Osteoblast (primary cell): ENCODE data around the gene ZNF280C. TPM values are rescaled to one million over a fixed set of nuclear protein-coding genes. Genes with fewer than 3 reads are reported as not detected.

Experiments
- DNase-seq: peaks from one replicate; pipeline ENCODE4 v3.0.0; 2011; ENCODE audit warnings: low spot score, mixed read lengths; ENCODE audit not compliant: insufficient read length; ENCODE audit errors: missing footprints
- H2AFZ ChIP-seq: 2 replicates; pipeline ENCODE4 v1.6.0; 2011; ENCODE audit warnings: mild to moderate bottlenecking, low read length
- H3K27ac ChIP-seq: 2 replicates; pipeline ENCODE4 v1.5.1; 2011; ENCODE audit warnings: mild to moderate bottlenecking, low read depth, low read length, moderate library complexity
- H3K27me3 ChIP-seq: 2 replicates; pipeline ENCODE4 v1.6.0; 2012; ENCODE audit warnings: mild to moderate bottlenecking, control low read depth, inconsistent platforms, low read length, moderate library complexity; ENCODE audit not compliant: insufficient read depth
- H3K36me3 ChIP-seq: 2 replicates; pipeline ENCODE4 v1.5.1; 2011; ENCODE audit warnings: mild to moderate bottlenecking, low read length, control low read depth, moderate library complexity; ENCODE audit not compliant: insufficient read depth
- H3K4me1 ChIP-seq: 2 replicates; pipeline ENCODE4 v1.5.1; 2011; ENCODE audit warnings: mild to moderate bottlenecking, low read length, control low read depth, moderate library complexity; ENCODE audit not compliant: insufficient read depth
- H3K4me2 ChIP-seq: 2 replicates; pipeline ENCODE4 v1.6.0; 2011; ENCODE audit warnings: mild to moderate bottlenecking, low read length; ENCODE audit not compliant: insufficient read depth
- H3K4me3 ChIP-seq: fragments of 200-600 bp; sonication (generic); 3 replicates; pipeline ENCODE4 v1.5.1; 2012; ENCODE audit warnings: mild to moderate bottlenecking, low read length, inconsistent platforms; ENCODE audit not compliant: insufficient read depth
- H3K79me2 ChIP-seq: 2 replicates; pipeline ENCODE4 v1.6.0; 2012; ENCODE audit warnings: mild to moderate bottlenecking, low read length, control low read depth, inconsistent platforms; ENCODE audit not compliant: insufficient read depth
- H3K9me3 ChIP-seq: 2 replicates; pipeline ENCODE4 v1.5.1; 2011; ENCODE audit warnings: low read depth, low read length, control low read depth
- H4K20me1 ChIP-seq: 2 replicates; pipeline ENCODE4 v1.6.0; 2012; ENCODE audit warnings: mild to moderate bottlenecking, low read length, control low read depth; ENCODE audit not compliant: insufficient read depth
- CTCF ChIP-seq: IDR thresholded peaks from 2 replicates; pipeline ENCODE4 v1.5.1; 2011; ENCODE audit warnings: mild to moderate bottlenecking, low read depth, low read length, moderate library complexity; ENCODE audit errors: extremely low read depth
- total RNA-seq: library from RNA; depleted of rRNA; stranded (reverse); fragments of >200 nt; gene quantifications from 2 replicates; pipeline ENCODE4 v1.2.3, GENCODE V29; 2012

The ZNF280C gene, protein sequence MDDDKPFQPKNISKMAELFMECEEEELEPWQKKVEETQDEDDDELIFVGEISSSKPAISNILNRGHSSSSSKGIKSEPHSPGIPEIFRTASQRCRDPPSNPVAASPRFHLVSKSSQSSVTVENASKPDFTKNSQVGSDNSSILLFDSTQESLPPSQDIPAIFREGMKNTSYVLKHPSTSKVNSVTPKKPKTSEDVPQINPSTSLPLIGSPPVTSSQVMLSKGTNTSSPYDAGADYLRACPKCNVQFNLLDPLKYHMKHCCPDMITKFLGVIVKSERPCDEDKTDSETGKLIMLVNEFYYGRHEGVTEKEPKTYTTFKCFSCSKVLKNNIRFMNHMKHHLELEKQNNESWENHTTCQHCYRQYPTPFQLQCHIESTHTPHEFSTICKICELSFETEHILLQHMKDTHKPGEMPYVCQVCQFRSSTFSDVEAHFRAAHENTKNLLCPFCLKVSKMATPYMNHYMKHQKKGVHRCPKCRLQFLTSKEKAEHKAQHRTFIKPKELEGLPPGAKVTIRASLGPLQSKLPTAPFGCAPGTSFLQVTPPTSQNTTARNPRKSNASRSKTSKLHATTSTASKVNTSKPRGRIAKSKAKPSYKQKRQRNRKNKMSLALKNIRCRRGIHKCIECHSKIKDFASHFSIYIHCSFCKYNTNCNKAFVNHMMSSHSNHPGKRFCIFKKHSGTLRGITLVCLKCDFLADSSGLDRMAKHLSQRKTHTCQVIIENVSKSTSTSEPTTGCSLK
- total RNA-seq, result 5.4 and 6.2 TPM in 2 replicates

DNA sequence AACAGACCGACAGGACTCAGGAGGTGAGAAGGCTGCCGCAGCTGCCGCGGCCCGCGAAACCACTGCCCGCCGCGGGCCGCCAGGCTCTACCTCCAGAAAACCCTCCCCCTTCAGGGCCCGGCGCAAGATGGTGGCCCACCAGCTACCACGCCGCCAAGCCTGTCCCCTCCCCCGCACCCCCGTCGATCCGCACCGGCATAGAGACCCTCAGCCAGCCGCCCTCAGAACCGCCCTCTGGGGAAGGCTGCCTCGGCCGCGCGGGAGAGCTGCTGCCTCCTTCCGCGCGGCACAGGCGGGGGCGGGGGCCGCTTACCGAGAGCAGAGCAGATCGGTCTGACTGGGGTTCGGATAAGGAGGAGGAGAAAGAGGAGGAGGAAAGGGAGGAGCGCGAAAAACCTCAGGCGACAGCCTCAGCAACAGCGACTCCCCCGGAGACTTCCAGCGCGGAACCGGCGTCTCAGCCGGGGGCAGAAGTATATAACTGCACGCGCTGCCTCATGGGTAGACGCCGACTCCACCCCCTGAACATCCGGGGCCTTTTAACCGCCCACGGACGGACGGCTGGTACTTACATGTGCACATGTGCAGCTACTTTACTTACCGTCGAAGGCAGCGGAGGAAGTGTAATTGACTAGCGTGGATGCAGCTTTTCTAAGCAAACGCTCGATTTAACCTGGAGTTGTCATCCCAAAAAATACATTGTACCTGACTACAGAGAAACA is at the start of gene ZNF280C:
ZNF280C (minus strand) TSS at position 451 of the 722 bp plus-strand sequence. CDS start 8,450 bp downstream, outside the sequence.
- H3K4me2 ChIP-seq, result peak within 1 kb of the TSS; percentile 72
- peak; percentile 87 for DNase-seq
- H3K79me2 ChIP-seq, result peaks cover 20% of the 10 kb centered on the region
- no peaks in the 10 kb centered on the region for H4K20me1 ChIP-seq
- TF ChIP-seq CTCF, result peak; percentile 23
- H3K4me1 ChIP-seq, result peaks cover 12% of the 10 kb centered on the region
- H3K27me3 ChIP-seq, result peaks cover 4% of the 10 kb centered on the region
- peak within 1 kb of the TSS; percentile 76 for H3K4me3 ChIP-seq
- H3K27ac ChIP-seq, result peak within 1 kb of the TSS; percentile 58
- peak within 1 kb of the TSS; percentile 73 for H2AFZ ChIP-seq
- H3K36me3 ChIP-seq, result no peaks in the 10 kb centered on the region
- no peaks in the 10 kb centered on the region for H3K9me3 ChIP-seq

DNA sequence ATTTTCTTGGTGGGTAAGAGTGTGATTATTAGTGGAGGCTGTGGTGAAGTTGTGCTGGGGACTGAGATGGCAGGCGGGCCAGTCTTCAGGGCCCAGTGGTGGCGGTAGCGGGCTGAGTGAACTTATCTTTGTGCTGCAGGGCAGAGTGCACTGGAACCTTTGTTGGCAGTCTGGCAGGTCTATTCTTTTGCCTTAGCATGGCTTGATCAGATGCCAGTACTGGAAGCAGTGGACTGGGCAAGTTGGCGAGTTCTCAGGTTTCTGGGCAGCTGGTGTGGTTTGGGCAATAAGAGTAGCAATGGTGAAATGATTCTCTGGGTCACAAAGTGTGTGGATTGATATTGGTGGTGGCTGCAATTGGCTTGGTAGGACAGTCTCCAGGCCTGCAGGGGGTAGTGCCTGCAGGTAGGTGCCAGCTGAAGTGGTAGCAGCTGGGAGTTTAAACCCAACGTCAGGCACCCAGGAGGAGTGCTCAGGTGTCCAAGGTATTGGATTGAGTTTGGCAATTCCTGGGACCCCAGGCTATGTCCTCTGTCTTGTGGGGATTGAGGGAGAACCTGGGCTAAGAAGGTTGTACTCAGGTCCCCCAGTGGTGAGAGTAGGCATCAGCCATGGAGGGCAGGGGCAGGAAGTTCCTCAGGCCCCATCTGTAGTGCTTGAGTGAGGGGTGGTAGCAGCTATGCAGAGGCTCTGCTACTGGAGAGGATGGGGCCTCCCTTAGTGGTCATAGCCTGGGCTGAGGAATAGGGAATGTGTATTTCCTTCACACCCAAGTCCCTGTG is 36.1 kb upstream of the ZNF280C start:
- Histone ChIP-seq H3K9me3 (no peaks in the 10 kb centered on the region), H3K79me2 (no peaks in the 10 kb centered on the region), H4K20me1 (no peaks in the 10 kb centered on the region), H3K36me3 (no peaks in the 10 kb centered on the region), H3K4me1 (no peaks in the 10 kb centered on the region), H3K4me2 (no peak overlapping the region), H3K27me3 (no peaks in the 10 kb centered on the region), H2AFZ (no peak overlapping the region), H3K27ac (no peak overlapping the region), H3K4me3 (no peak overlapping the region)
- TF ChIP-seq CTCF, result no peak
- DNase-seq, result no peak

DNA sequence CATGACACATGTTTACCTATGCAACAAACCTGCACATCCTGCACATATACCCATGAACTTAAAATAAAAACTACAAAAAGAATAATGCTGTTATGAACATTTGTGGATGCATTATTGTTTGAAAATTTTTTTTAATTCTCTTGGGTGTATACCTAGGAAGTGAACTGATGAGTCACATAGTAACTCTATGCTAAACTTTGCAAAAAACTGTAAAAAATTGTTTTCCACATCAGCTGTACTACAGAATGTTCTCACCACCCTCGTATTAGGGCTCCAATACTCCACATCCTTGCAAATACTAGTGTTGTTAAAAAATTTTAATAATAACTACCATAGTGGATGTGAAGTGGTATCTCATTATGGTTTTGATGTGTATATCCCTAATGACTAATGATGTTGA is 33.3 kb upstream of the ZNF280C start:
- Histone ChIP-seq H3K4me1 (no peaks in the 10 kb centered on the region), H4K20me1 (no peaks in the 10 kb centered on the region), H3K79me2 (no peaks in the 10 kb centered on the region), H2AFZ (no peak overlapping the region), H3K4me3 (no peak overlapping the region), H3K4me2 (no peak overlapping the region), H3K27ac (no peak overlapping the region), H3K27me3 (no peaks in the 10 kb centered on the region), H3K36me3 (no peaks in the 10 kb centered on the region), H3K9me3 (no peaks in the 10 kb centered on the region)
- DNase-seq, result no peak
- no peak for TF ChIP-seq CTCF
